ENCODE data around the gene BCAP31. TPM values are rescaled to one million over a fixed set of nuclear protein-coding genes. Genes with fewer than 3 reads are reported as not detected.
A peak's percentile ranks its signal among the peaks of the same experiment; 100 is the strongest.

Gene BCAP31
- total RNA-seq, 1 experiment from 2014 or later = 176 TPM

DNA sequence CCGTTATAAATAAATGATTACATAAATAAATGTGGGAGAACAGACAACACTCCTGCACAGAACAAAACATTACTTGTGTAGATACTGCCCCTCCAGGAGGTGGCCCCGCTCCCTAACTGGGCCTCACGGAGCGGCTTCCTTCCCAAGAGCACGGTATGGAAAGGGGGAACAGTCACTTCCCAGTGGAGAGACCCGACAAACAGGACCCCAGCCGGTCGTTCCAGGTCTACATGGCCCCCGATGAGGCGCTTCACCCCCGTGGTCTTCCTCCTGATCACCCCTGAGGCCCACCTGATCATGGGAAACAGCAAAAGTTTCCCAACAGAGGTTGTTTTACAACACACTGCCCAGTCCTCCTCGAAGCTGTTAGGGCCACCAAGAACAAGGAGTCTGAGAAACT is 43.0 kb downstream of the BCAP31 start:
- H3K27me3 ChIP-seq (ENCODE audit: control insufficient read depth, insufficient read depth, low read length) = no peaks in the 10 kb centered on the region
- no peaks in the 10 kb centered on the region for H3K36me3 ChIP-seq (replicated peaks; ENCODE audit: control insufficient read depth, insufficient read depth, low read length)
- peak; percentile 17 for DNase-seq
- H3K4me3 ChIP-seq (ENCODE audit: insufficient read depth, low read depth, low read length) = no peak overlapping the region

DNA sequence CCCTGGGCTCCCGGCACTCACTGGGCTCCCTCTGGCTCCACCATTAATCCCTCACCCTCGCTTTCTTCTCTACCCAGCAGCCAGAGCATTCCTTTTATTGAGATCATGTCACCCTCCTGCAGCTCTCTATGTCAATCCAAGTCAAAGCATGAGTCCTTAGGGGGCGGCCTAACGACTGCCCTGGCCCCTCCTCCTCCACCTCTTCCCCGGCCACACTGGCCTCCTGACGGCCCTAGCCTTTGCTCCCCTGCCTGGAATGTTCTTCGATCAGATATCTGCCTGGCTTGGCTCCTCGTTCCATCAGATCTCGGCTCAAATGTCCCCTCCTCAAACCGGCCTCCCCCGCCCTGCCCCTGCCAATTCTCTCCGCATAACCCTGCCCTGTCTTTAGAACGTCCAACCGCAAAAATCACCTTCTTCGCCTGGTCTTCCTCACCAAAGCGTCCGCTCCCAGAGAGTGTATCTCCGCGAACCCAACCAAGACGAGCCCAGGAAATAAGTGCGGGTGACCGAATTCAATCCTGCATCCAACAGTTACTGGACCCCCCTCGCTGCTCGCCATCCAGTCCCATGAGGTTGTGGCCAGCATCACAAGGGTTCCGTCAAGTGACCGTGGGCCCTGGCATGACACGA is 49.9 kb downstream of the BCAP31 start:
- Histone ChIP-seq H3K4me3 (ENCODE audit: insufficient read depth, low read depth, low read length) (no peak overlapping the region), H3K27me3 (ENCODE audit: control insufficient read depth, insufficient read depth, low read length) (peaks cover 4% of the 10 kb centered on the region; the same call in 1 of the 2 replicates), H3K36me3 (replicated peaks; ENCODE audit: control insufficient read depth, insufficient read depth, low read length) (no peaks in the 10 kb centered on the region)
- DNase-seq = peak; percentile 66

DNA sequence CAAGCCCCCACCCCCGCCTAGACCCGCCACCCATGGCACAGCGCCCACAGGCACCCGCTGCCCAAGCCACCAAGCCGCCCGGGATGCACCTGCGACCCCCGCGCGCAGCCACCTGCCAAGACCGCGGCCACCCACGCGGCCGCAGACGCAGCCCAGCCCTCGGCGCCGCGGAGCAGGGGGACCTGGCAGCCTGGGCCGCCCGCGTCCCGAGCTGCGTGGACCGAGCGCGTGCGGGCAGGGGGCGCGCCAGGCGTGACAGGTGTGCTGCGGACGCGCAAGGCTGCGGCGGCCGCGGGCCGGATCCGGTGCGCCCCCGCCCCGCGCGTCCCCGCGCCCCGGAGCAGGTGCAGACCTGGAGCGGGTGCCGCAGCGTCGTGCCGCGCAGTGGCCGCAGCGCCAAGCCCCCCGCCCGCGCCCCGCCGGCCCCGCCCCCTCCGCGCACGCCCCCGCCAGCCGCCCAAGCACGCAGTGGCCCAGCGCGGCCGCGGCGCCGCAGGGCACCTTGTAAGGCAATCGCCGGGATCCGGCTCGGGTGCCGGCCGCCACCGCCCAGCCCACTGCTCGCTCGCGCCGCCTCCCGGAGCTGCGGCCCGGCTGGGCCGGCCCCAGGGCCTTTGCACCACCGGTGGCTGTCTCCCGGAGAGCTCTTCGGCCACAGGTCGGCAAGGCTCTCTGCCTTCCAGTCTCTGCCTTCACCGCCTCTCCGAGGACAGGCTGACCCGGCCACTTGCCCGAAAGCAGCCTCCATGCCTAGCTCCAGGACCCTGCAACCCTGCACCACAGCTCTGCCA is 50.6 kb downstream of the BCAP31 start, which contains the start of gene PNCK:
Gene PNCK (minus strand): TSS at position 386 of the 791 bp plus-strand sequence. CDS start 737 bp downstream, outside the sequence.
- DNase-seq = peak; percentile 82
- no peaks in the 10 kb centered on the region for H3K36me3 ChIP-seq (replicated peaks; ENCODE audit: control insufficient read depth, insufficient read depth, low read length)

DNA sequence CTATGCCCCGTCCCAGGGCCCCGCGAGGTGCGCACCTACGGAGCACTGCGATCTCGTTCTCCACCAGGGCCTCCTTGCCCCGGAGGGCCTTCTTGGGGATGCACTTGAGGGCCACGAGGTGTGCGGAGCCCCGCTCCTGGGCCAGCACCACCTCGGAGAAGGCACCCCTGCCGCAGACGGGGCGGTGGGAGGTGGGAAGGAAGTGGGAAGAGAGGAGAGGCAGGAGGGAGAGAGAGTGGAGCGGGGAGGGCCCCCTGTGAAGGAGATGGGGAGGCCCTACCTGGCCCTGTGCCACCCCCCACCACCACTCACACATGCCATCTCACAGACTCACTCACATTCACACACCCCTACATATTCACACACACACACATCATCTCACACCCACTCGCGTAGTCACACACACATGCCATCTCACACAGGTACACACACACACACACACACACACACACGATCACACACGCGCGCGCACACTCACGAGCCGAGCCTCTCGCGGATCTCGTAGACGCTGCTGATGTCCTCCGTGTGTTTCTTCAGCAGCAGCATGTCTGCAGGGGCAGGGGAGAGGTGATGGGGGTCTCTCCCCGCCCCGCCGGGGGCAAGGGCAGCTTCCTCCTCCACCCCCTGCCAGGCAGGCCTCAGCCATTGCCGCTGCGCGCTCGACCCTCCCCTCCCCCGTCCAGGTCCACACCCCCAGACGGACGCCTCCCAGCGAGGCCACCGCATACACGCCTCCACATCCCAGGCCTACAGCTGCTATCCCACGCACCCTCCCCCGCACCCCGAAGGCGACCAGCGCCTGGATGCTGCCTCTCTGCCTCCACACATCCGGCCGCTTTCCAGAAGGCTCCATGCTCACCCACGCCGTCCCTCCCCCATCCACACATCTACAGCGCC is 51.4 kb downstream of the BCAP31 start:
- DNase-seq = peak; percentile 69
- Histone ChIP-seq H3K27me3 (ENCODE audit: control insufficient read depth, insufficient read depth, low read length) (peaks cover 4% of the 10 kb centered on the region; the same call in 1 of the 2 replicates), H3K36me3 (replicated peaks; ENCODE audit: control insufficient read depth, insufficient read depth, low read length) (no peaks in the 10 kb centered on the region), H3K4me3 (ENCODE audit: insufficient read depth, low read depth, low read length) (0 out of 2 replicates have a peak overlapping the region, but pooled peaks have one; percentile 5)

More for the DNA sequence above, 50.6 kb downstream of the BCAP31 start, which contains the start of gene PNCK:
- peak within 1 kb of the TSS; percentile 5; the same call in 1 of the 2 replicates for H3K4me3 ChIP-seq (ENCODE audit: insufficient read depth, low read depth, low read length)
- peaks cover 4% of the 10 kb centered on the region; the same call in 1 of the 2 replicates for H3K27me3 ChIP-seq (ENCODE audit: control insufficient read depth, insufficient read depth, low read length)

DNA sequence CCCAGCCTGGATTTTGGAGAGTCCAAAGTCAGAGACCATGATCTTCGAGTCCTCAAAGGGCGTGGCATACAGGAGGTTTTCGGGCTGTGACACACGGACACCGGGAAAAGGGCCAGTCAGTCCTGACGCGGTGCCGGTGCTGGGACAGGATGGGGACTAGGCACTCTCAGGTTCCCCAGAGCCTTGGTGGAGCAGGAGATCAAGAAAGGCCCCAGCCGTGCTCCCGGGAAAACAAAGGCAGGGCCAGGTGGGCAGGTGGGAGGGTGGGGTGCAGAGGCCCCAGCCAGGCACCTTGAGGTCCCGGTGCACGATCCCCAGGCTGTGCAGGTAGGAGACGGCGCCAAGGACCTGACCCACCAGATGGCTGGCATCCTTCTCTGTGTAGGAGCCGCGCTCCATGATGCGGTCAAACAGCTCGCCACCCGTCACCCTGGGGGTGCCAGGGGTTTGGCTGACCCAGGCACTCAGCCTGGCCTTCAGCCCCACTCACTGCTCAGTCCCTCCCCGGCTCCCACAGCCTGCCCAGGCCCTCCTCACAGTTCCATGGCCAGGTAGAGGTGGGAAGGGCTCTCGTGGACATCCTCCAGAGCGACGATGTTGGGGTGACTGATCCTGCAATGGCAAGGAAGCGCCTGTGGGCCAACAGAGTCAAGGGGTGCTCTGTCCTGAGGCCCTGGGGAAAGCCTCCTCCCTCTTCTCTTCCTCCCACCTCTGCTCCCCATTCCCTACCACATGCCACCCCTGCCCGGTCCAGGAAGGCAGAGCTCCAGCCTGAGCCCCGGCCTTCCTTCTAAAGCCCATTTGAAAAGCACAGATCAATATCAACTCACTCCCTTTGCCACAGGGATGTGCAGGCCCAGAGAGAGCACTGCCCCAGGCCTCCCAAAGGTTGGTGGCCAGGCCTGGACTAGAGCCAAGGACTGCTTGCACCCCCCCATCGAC is 52.3 kb downstream of the BCAP31 start:
- Histone ChIP-seq H3K4me3 (ENCODE audit: insufficient read depth, low read depth, low read length) (no peak overlapping the region), H3K36me3 (replicated peaks; ENCODE audit: control insufficient read depth, insufficient read depth, low read length) (no peaks in the 10 kb centered on the region), H3K27me3 (ENCODE audit: control insufficient read depth, insufficient read depth, low read length) (peaks cover 6% of the 10 kb centered on the region)
- peak; percentile 31 for DNase-seq

DNA sequence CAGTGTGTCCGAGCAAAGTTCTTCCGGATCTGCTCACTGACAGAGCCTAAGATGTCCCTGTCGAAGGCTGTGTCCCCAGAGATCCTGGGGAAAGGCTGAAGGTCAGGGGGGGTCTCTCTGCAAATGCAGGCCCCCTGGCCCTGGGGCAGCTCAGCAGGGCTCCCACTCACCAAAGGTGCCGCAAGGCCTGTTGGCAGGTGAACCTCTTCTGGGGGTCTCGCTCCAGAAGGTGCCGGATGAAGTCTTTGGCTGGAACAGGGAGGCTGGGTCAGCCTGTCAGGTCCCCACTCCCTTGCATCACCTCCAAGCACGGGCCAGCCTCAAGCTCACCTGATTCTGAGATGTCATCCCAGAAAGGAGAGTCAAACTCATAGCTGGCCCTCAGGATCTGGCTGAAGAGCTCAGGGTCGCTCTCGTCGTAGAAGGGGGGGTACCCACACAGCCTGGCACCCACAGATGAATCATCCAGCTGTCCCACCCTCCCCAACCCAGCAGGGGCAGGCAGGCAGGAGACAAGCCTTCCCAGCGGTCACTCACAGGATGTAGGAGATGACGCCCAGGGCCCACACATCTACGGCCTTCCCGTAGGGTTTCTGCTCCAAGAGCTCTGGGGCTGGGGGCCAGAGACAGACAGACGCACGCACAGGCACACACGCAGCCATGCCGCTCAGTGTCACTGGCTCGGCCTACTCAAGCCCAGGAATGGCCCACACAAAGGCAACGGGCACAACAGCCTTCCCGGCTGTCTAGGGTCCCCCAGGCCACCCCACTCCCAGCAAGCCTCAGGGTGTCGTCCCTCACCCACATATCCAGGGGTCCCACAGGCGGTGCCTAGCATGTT is 53.2 kb downstream of the BCAP31 start:
- no peaks in the 10 kb centered on the region for H3K36me3 ChIP-seq (replicated peaks; ENCODE audit: control insufficient read depth, insufficient read depth, low read length)

DNA sequence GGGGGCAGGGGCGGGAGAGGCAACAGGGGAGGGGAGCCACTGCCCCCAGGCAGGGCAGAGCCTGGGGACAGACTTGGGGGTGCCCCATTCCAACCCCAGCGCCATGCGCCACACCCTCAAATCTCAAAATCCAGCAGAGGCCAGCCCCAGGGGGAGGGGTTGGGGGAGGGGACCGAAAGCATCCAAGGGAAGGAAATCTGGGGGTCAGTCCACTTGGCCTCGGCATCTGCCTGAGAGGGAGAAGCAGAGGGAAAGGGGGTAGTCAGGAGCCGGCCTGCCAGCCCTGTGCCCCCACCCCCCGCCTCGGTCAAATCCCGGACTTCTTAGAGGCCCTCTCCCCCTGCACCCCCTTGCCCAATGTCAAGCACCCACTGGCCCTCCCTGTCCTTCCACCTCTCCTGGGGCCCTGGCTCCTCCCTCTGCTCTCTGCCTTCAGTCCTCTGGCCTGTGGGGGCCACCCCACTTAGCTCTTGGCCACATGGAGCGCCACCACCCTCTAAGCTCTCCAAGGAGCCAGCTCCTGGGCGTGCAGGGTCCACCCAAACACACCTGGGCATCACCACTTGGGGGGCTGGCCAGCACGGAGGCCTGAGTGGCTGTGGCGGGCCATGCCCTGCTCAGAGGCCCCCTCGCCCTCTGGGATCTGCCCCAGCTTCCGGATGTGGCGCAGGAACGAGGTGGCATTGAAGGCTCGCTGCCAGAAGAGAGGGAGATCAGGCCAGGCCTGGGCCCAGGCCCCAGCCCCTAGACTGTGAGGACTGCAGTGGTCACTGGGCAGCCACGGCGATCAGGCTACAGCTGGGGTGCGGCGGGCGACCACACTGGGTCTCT is 54.1 kb downstream of the BCAP31 start:
- no peaks in the 10 kb centered on the region for H3K36me3 ChIP-seq (replicated peaks; ENCODE audit: control insufficient read depth, insufficient read depth, low read length)
- peaks cover 6% of the 10 kb centered on the region for H3K27me3 ChIP-seq (ENCODE audit: control insufficient read depth, insufficient read depth, low read length)
- no peak overlapping the region for H3K4me3 ChIP-seq (ENCODE audit: insufficient read depth, low read depth, low read length)
- peak; percentile 43 for DNase-seq

More for the DNA sequence above, 53.2 kb downstream of the BCAP31 start:
- peak; percentile 20 for DNase-seq
- Histone ChIP-seq H3K27me3 (ENCODE audit: control insufficient read depth, insufficient read depth, low read length) (peaks cover 6% of the 10 kb centered on the region), H3K4me3 (ENCODE audit: insufficient read depth, low read depth, low read length) (no peak overlapping the region)

DNA sequence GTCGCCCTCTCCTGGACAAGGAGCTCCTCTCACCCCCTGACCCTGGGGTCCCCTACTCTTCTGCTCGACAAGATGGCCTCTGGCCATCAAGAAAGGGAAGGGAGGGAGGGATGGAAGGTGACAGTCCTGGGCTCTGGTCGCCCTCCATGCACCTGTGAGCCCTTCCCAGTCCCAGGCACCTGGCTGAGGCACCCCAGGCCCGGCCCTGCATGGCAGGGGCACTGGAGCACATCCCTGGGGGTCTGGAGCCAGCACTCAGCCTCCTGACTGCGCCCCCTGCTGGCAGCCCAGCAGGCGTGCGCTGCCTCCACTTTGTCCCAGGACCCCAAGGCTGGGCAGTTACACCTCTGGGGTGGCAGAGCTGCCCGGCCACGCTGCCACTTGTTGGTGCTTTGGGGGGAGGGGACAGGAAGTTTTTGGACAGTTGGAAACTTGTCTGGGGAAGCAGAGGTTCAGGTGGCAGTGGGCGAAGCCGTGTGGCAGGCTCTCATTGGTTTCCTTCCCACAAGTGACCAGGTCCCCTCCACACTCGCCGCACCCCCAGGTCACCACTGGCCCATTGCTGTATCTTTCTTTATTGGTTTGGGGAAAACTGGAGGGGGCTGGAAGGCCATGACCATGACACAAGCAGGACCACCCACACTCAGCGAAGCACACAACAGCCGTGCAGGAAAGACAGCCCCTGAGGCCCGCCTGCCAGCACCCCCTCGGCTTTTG is 54.9 kb downstream of the BCAP31 start:
- peak; percentile 89 for DNase-seq
- H3K27me3 ChIP-seq (ENCODE audit: control insufficient read depth, insufficient read depth, low read length) = peaks cover 6% of the 10 kb centered on the region
- H3K4me3 ChIP-seq (ENCODE audit: insufficient read depth, low read depth, low read length) = no peak overlapping the region
- H3K36me3 ChIP-seq (replicated peaks; ENCODE audit: control insufficient read depth, insufficient read depth, low read length) = no peaks in the 10 kb centered on the region

DNA sequence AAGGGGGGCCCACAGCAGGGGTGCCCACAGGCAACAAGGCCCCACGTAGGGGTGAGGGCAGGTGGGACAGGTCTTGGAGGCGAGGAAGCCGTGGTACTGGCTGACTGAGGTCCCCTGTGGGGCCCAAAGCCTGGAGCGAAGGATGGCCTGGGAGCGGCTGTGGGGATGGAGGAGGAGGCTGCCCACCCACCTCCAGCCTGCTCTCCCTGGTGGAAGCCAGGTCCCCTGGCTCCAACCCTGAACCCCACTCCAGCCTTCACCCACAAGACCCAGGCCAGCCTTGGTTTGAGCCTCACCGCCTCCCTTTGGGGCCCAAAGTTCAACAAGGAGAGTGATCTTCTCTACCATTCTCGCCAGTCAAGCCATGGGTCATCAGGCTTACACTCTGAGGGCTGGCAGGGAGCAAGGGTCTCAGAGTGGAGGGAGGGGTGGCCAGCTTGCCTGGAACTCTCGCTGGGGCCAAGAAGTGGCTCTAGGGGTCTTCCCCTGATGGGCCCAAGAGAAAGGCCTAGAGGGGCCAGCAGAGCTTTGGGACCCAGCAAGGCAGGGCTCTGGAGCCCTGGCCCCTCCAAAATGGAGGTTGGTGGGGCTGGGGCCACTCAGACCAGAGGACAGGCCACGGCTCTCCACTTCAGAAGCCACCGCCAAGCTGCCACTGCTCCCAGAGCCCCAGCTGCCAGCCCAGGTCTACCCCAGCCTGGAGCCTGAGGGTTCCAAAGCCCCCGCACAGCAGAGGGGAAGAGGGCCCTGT is 55.6 kb downstream of the BCAP31 start:
- no peak overlapping the region for H3K4me3 ChIP-seq (ENCODE audit: insufficient read depth, low read depth, low read length)
- DNase-seq = peak; percentile 42
- H3K36me3 ChIP-seq (replicated peaks; ENCODE audit: control insufficient read depth, insufficient read depth, low read length) = no peaks in the 10 kb centered on the region
- peaks cover 3% of the 10 kb centered on the region for H3K27me3 ChIP-seq (ENCODE audit: control insufficient read depth, insufficient read depth, low read length)

DNA sequence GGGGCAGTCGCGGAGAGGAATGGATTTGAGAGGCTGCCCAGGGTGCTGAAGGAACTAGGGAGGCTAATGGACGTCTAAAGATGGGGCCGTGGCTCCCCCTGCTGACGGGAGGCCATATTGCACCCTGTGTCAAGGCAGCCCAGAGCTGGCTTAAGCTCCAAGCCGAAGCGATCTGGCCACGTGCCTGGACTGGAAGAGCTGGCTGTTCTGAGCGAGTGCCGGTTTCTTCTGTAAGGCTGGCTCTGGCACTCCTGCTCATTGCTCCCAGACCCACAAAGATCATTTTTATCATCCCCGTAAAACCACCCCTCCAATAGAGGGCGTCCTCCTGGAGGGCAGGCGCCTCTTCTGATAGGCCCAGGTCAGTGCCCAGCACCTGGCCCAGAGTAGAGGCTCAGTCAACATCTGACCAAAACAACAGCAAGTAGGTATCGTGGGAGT is 56.2 kb downstream of the BCAP31 start:
- H3K4me3 ChIP-seq (ENCODE audit: insufficient read depth, low read depth, low read length) = no peak overlapping the region; the same call in 1 of the 2 replicates
- H3K36me3 ChIP-seq (replicated peaks; ENCODE audit: control insufficient read depth, insufficient read depth, low read length) = no peaks in the 10 kb centered on the region
- peaks cover 2% of the 10 kb centered on the region for H3K27me3 ChIP-seq (ENCODE audit: control insufficient read depth, insufficient read depth, low read length)
- DNase-seq = peak; percentile 88
